ENCODE measurements around the gene RIOK3.
"Not testable (repeated sequence)": the region's sequence is repeated elsewhere in the genome, so short reads cannot be mapped to it uniquely, and the experiment has no call there.

RIOK3 gene

GRCh38 chr18:23452728-23453679, at the start of gene RIOK3:
TSS of gene RIOK3 (plus strand) at chr18:23453287. CDS start at chr18:23453440, 153 bp downstream.
- peak; percentile 74 to 78 for DNase-seq (ENCODE audit: low read depth in 2 of 2)

- no peak for DNase-seq (ENCODE audit: low read depth in 2 of 2)
Measured at GRCh38 chr18:23403310-23403709, 49.8 kb upstream of the RIOK3 start.

- DNase-seq (ENCODE audit: low read depth in 2 of 2), result no peak
Measured at GRCh38 chr18:23405636-23406035, 47.5 kb upstream of the RIOK3 start.

GRCh38 chr18:23406271-23406787, 46.8 kb upstream of the RIOK3 start:
- DNase-seq (ENCODE audit: low read depth in 2 of 2), result no peak

GRCh38 chr18:23412351-23412964, 40.6 kb upstream of the RIOK3 start:
- DNase-seq (ENCODE audit: low read depth in 2 of 2), result no peak

- DNase-seq (ENCODE audit: low read depth in 2 of 2), result no peak
Measured at GRCh38 chr18:23415515-23415914, 37.6 kb upstream of the RIOK3 start.

- no peak for DNase-seq (ENCODE audit: low read depth in 2 of 2)
Measured at GRCh38 chr18:23416298-23416697, 36.8 kb upstream of the RIOK3 start.

- DNase-seq (ENCODE audit: low read depth in 2 of 2), result no peak
Measured at GRCh38 chr18:23421277-23421676, 31.8 kb upstream of the RIOK3 start.

GRCh38 chr18:23422751-23423418, 30.2 kb upstream of the RIOK3 start:
- DNase-seq (ENCODE audit: low read depth in 2 of 2), result no peak

- no peak for DNase-seq (ENCODE audit: low read depth in 2 of 2)
Measured at GRCh38 chr18:23424616-23425015, 28.5 kb upstream of the RIOK3 start.

- no peak for DNase-seq (ENCODE audit: low read depth in 2 of 2)
Measured at GRCh38 chr18:23428821-23429220, 24.3 kb upstream of the RIOK3 start.

GRCh38 chr18:23429538-23429937, 23.5 kb upstream of the RIOK3 start:
- DNase-seq (ENCODE audit: low read depth in 2 of 2), result not testable (repeated sequence)

GRCh38 chr18:23433360-23433759, 19.7 kb upstream of the RIOK3 start:
- DNase-seq (ENCODE audit: low read depth in 2 of 2), result no peak

- DNase-seq (ENCODE audit: low read depth in 2 of 2), result peak; percentile 60 to 62
Measured at GRCh38 chr18:23437357-23438045, 15.6 kb upstream of the RIOK3 start.

- DNase-seq (ENCODE audit: low read depth in 2 of 2), result no peak
Measured at GRCh38 chr18:23438046-23438377, 15.1 kb upstream of the RIOK3 start.

- DNase-seq (ENCODE audit: low read depth in 2 of 2), result no peak
Measured at GRCh38 chr18:23438608-23439366, 14.3 kb upstream of the RIOK3 start.

GRCh38 chr18:23440131-23440530, 13.0 kb upstream of the RIOK3 start:
- no peak for DNase-seq (ENCODE audit: low read depth in 2 of 2)

GRCh38 chr18:23442958-23443357, 10.1 kb upstream of the RIOK3 start:
- no peak for DNase-seq (ENCODE audit: low read depth in 2 of 2)

GRCh38 chr18:23448291-23448690, 4.8 kb upstream of the RIOK3 start:
- DNase-seq (ENCODE audit: low read depth in 2 of 2), result no peak

- no peak for DNase-seq (ENCODE audit: low read depth in 2 of 2)
Measured at GRCh38 chr18:23450022-23450421, 3.1 kb upstream of the RIOK3 start.

GRCh38 chr18:23451011-23451410, 2.1 kb upstream of the RIOK3 start:
- no peak for DNase-seq (ENCODE audit: low read depth in 2 of 2)
